Thoracic aorta (tissue), 2 donors: ENCODE results near the gene YJU2. TPM values are rescaled to one million over a fixed set of nuclear protein-coding genes. Genes with fewer than 3 reads are reported as not detected.

Experiments
- ATAC-seq: fragments of 150-250 bp; one replicate; pipeline ENCODE4 v1.8.0; 2017; ENCODE audit warnings: low read depth; ENCODE audit not compliant: insufficient number of reproducible peaks, low FRiP score
- DNase-seq: peaks from one replicate; pipeline ENCODE4 v3.0.0-alpha.2; 2020; ENCODE audit warnings: low spot score
- H3K27ac ChIP-seq, 2 donors: fragments of 200-600 bp; sonication (generic); 1 replicate in 1 of 2; 2 replicates in 1 of 2; pipeline ENCODE4 v1.5.1; 2016; ENCODE audit warnings: mild to moderate bottlenecking in 2 of 2, moderate library complexity in 2 of 2
- H3K27me3 ChIP-seq: fragments of 200-600 bp; sonication (generic); replicated peaks from 2 replicates; pipeline ENCODE4 v1.6.0; 2016; ENCODE audit warnings: mild to moderate bottlenecking; ENCODE audit not compliant: insufficient read depth
- H3K36me3 ChIP-seq: fragments of 200-600 bp; sonication (generic); one replicate; pipeline ENCODE4 v1.5.1; 2016
- H3K4me1 ChIP-seq, 2 donors: fragments of 200-600 bp; sonication (generic); 1 replicate in 1 of 2; 2 replicates in 1 of 2; pipeline versions ENCODE4 v1.5.1 to v1.6.0; 2016; ENCODE audit warnings: low read depth in 2 of 2, mild to moderate bottlenecking in 1 of 2; ENCODE audit not compliant: control insufficient read depth in 1 of 2
- H3K4me3 ChIP-seq: fragments of 200-600 bp; sonication (generic); 2 replicates; pipeline ENCODE4 v1.5.1; 2016; ENCODE audit warnings: mild to moderate bottlenecking
- H3K9me3 ChIP-seq: fragments of 200-600 bp; sonication (generic); 2 replicates; pipeline ENCODE4 v1.5.1; 2016
- CTCF ChIP-seq: fragments of 200-600 bp; sonication (generic); IDR thresholded peaks from one replicate; pipeline ENCODE4 v1.5.1; 2019; ENCODE audit warnings: antibody characterized with exemption
- total RNA-seq, 2 donors: library from RNA; depleted of rRNA; stranded (reverse); fragments of >200 nt; gene quantifications; one replicate each; pipeline versions ENCODE4 v1.1.0 to v1.2.3, GENCODE V29; 2016

Gene YJU2
- total RNA-seq, 2 donors from 2014 or later = 17.5 to 25.5 TPM

- no peaks in the 10 kb centered on the region for H3K27me3 ChIP-seq
- H3K9me3 ChIP-seq = no peaks in the 10 kb centered on the region
- no peaks in the 10 kb centered on the region for H3K4me1 ChIP-seq
- ATAC-seq = no peak
- H3K27ac ChIP-seq = no peak overlapping the region
- TF ChIP-seq CTCF = no peak
- no peaks in the 10 kb centered on the region for H3K36me3 ChIP-seq
- H3K4me3 ChIP-seq = no peak overlapping the region
- no peak for DNase-seq
These were observed 67.1 kb downstream of the YJU2 start for GRCh38 chr19:4313847-4314490.

GRCh38 chr19:4316956-4317355 lies 70.1 kb downstream of the YJU2 start:
- Histone ChIP-seq H3K4me1 (no peaks in the 10 kb centered on the region), H3K27me3 (no peaks in the 10 kb centered on the region), H3K36me3 (no peaks in the 10 kb centered on the region), H3K4me3 (no peak overlapping the region), H3K9me3 (no peaks in the 10 kb centered on the region), H3K27ac (no peak overlapping the region)
- no peak for ATAC-seq
- no peak for TF ChIP-seq CTCF
- DNase-seq = no peak

GRCh38 chr19:4318460-4318859 lies 71.6 kb downstream of the YJU2 start:
- DNase-seq (no peak), ATAC-seq (no peak)
- no peak for TF ChIP-seq CTCF
- no peaks in the 10 kb centered on the region for H3K36me3 ChIP-seq
- no peaks in the 10 kb centered on the region for H3K9me3 ChIP-seq
- no peaks in the 10 kb centered on the region for H3K4me1 ChIP-seq
- no peak overlapping the region for H3K27ac ChIP-seq
- no peak overlapping the region for H3K4me3 ChIP-seq
- H3K27me3 ChIP-seq = no peaks in the 10 kb centered on the region

Other genes starting within 250 kb of the YJU2 start
- 10 to 100 TPM; 10.2 to 32.2 TPM for gene PIAS4, start 239.3 kb upstream of the YJU2 start, total RNA-seq
- gene ZBTB7A, start 180.2 kb upstream of the YJU2 start, total RNA-seq = 10 to 100 TPM; 85.1 to 91.9 TPM
- 10 to 100 TPM; 51.2 to 71.8 TPM for gene MAP2K2, start 123.0 kb upstream of the YJU2 start, total RNA-seq
- not detected for gene CREB3L3, start 93.4 kb upstream of the YJU2 start, total RNA-seq
- 10 to 100 TPM; 21.7 to 30.9 TPM for gene SIRT6, start 64.5 kb upstream of the YJU2 start, total RNA-seq
- 1 to 10 TPM in 1 of 2 donors, under 1 TPM in 1; 0.28 to 1.1 TPM for gene ANKRD24, start 64.4 kb upstream of the YJU2 start, total RNA-seq
- 10 to 100 TPM in 1 of 2 donors, 1 to 10 TPM in 1; 1.9 to 16.1 TPM for gene EBI3, start 17.6 kb upstream of the YJU2 start, total RNA-seq
- gene SHD, start 32.2 kb downstream of the YJU2 start, total RNA-seq = not detected
- gene TMIGD2, start 55.3 kb downstream of the YJU2 start, total RNA-seq = 1 to 10 TPM in 1 of 2 donors, not detected in 1; 1.8 TPM
- not detected for gene FSD1, start 57.5 kb downstream of the YJU2 start, total RNA-seq
- not detected for gene STAP2, start 91.7 kb downstream of the YJU2 start, total RNA-seq
- 10 to 100 TPM in 1 of 2 donors, 1 to 10 TPM in 1; 5.8 to 10.8 TPM for gene MPND, start 96.5 kb downstream of the YJU2 start, total RNA-seq
- gene SH3GL1, start 153.5 kb downstream of the YJU2 start, total RNA-seq = 10 to 100 TPM; 47.3 to 56.9 TPM
- 1 to 10 TPM; 3.2 to 5.8 TPM for gene CHAF1A, start 155.6 kb downstream of the YJU2 start, total RNA-seq
- gene UBXN6, start 210.7 kb downstream of the YJU2 start, total RNA-seq = 10 to 100 TPM; 51.1 to 68.5 TPM
- gene HDGFL2, start 225.2 kb downstream of the YJU2 start, total RNA-seq = 10 to 100 TPM; 22.7 to 40.3 TPM